Neural cell (in vitro differentiated cells): ENCODE measurements around the gene SUV39H1. TPM values are rescaled to one million over a fixed set of nuclear protein-coding genes. Genes with fewer than 3 reads are reported as not detected.

ENCODE experiments used
- H2AFZ ChIP-seq: fragments of 200-600, 300-800 bp; sonication (generic), shearing (Covaris generic); 2 replicates; pipeline ENCODE4 v1.6.0; 2014; ENCODE audit warnings: low read depth, mild to moderate bottlenecking, antibody characterized with exemption, low read length, moderate library complexity
- H3F3A ChIP-seq: fragments of 200-600 bp; shearing (Covaris generic); 2 replicates; pipeline ENCODE4 v1.6.1; 2016; ENCODE audit warnings: mild to moderate bottlenecking, moderate library complexity, mixed read lengths, antibody characterized with exemption, low read length; ENCODE audit not compliant: insufficient read depth, poor library complexity, severe bottlenecking
- H3K27ac ChIP-seq: fragments of 200-600, 300-800 bp; sonication (generic), shearing (Covaris generic); 2 replicates; pipeline ENCODE4 v1.5.1; 2014; ENCODE audit warnings: mild to moderate bottlenecking, low read length, moderate library complexity
- H3K27me3 ChIP-seq: fragments of 300-800, 200-600 bp; sonication (generic), shearing (Covaris generic); 2 replicates; pipeline ENCODE4 v1.6.0; 2014; ENCODE audit warnings: mild to moderate bottlenecking, low read depth, low read length, moderate library complexity; ENCODE audit not compliant: insufficient read depth
- H3K36me3 ChIP-seq: fragments of 300-800, 200-600 bp; sonication (generic), shearing (Covaris generic); 2 replicates; pipeline ENCODE4 v1.5.1; 2014; ENCODE audit warnings: mild to moderate bottlenecking, antibody characterized with exemption, low read length, moderate library complexity; ENCODE audit not compliant: insufficient read depth
- H3K4me2 ChIP-seq: fragments of 300-800, 200-600 bp; sonication (generic), shearing (Covaris generic); 2 replicates; pipeline ENCODE4 v1.6.0; 2014; ENCODE audit warnings: mild to moderate bottlenecking, low read length
- H3K4me3 ChIP-seq: fragments of 300-800, 200-600 bp; sonication (generic), shearing (Covaris generic); 2 replicates; pipeline ENCODE4 v1.5.1; 2014; ENCODE audit warnings: mild to moderate bottlenecking, low read length, moderate library complexity
- H3K79me2 ChIP-seq: fragments of 200-600 bp; shearing (Covaris generic); replicated peaks from 2 replicates; pipeline ENCODE4 v1.6.0; 2014; ENCODE audit warnings: mild to moderate bottlenecking, low read length, moderate library complexity; ENCODE audit not compliant: insufficient read depth
- H3K9ac ChIP-seq: fragments of 300-800, 200-600 bp; sonication (generic), shearing (Covaris generic); 2 replicates; pipeline ENCODE4 v1.6.1; 2016; ENCODE audit warnings: mild to moderate bottlenecking, low read length, mixed read lengths
- H3K9me2 ChIP-seq: fragments of 200-600 bp; shearing (Covaris generic); 2 replicates; pipeline ENCODE4 v1.6.1; 2016; ENCODE audit warnings: mild to moderate bottlenecking, low read length, mixed read lengths; ENCODE audit not compliant: insufficient read depth
- H3K9me3 ChIP-seq: fragments of 200-600, 300-800 bp; sonication (generic), shearing (Covaris generic); 2 replicates; pipeline ENCODE4 v1.6.1; 2016; ENCODE audit warnings: mild to moderate bottlenecking, mixed run types, low read length, moderate library complexity, mixed read lengths
- H4K20me1 ChIP-seq: fragments of 200-600 bp; shearing (Covaris generic); 2 replicates; pipeline ENCODE4 v1.6.1; 2016; ENCODE audit warnings: mild to moderate bottlenecking, mixed run types; ENCODE audit not compliant: insufficient read depth
- CTCF ChIP-seq: fragments of 450-650 bp; IDR thresholded peaks from 2 replicates; pipeline ENCODE4 v1.5.1; 2014; ENCODE audit warnings: antibody characterized with exemption, mild to moderate bottlenecking, moderate library complexity; ENCODE audit not compliant: poor library complexity, severe bottlenecking
- EP300 ChIP-seq: fragments of 450-650 bp; conservative IDR thresholded peaks from 2 replicates; pipeline ENCODE4 v1.6.1; 2014; ENCODE audit warnings: antibody characterized with exemption, mild to moderate bottlenecking, moderate library complexity; ENCODE audit not compliant: poor library complexity, severe bottlenecking
- EZH2 ChIP-seq: fragments of 200-600, 300-800 bp; shearing (Covaris generic), sonication (generic); IDR thresholded peaks from 2 replicates; pipeline ENCODE4 v1.6.1; 2014; ENCODE audit warnings: antibody characterized with exemption, low read length, borderline replicate concordance, mild to moderate bottlenecking; ENCODE audit not compliant: insufficient read depth, poor library complexity, severe bottlenecking
- MXI1 ChIP-seq: fragments of 450-650 bp; conservative IDR thresholded peaks from 2 replicates; pipeline ENCODE4 v1.6.1; 2014; ENCODE audit warnings: antibody characterized with exemption, mild to moderate bottlenecking; ENCODE audit not compliant: poor library complexity, severe bottlenecking
- POLR2AphosphoS5 ChIP-seq: IDR thresholded peaks from 2 replicates; pipeline ENCODE4 v1.6.1; 2012
- RAD21 ChIP-seq: fragments of 450-650 bp; conservative IDR thresholded peaks from 2 replicates; pipeline ENCODE4 v1.6.1; 2014; ENCODE audit warnings: antibody characterized with exemption, mild to moderate bottlenecking, moderate library complexity
- REST ChIP-seq: IDR thresholded peaks from 2 replicates; pipeline ENCODE4 v1.6.1; 2012; ENCODE audit warnings: borderline replicate concordance
- SMC3 ChIP-seq: fragments of 450-650 bp; conservative IDR thresholded peaks from 2 replicates; pipeline ENCODE4 v1.6.1; 2014; ENCODE audit warnings: antibody characterized with exemption, mild to moderate bottlenecking, moderate library complexity; ENCODE audit not compliant: poor library complexity
- TAF1 ChIP-seq: IDR thresholded peaks from 2 replicates; pipeline ENCODE4 v1.6.1; 2012; ENCODE audit warnings: low read depth
- polyA plus RNA-seq: library from polyadenylated mRNA; depleted of rRNA; stranded (reverse); fragments of >200 nt; gene quantifications from 2 replicates; pipeline ENCODE4 v1.2.3, GENCODE V29; 2014

SUV39H1 gene
- polyA plus RNA-seq, 1 donor from 2014 or later: 3.2 TPM

DNA sequence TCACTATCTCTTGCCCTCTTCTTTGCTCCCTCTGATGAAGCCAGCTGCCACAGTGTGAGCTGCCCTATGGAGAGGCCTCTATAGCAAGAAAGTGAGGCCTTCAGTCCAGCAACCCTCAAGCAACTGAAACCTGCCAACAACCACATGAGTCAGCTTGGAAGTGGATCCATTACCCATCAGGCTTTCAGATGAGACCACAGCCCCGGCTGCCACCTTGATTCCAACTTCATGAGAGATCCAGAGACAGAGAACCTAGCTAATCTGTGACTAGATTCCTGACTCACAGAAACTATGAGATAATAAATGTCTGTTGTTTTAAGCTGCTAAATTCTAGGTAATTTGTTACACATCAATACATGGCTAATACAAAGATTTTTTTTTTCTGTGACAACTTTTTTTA lies 33.3 kb upstream of the SUV39H1 start:
- Histone ChIP-seq H4K20me1 (no peaks in the 10 kb centered on the region), H3K27ac (no peak overlapping the region), H3K9me2 (no peaks in the 10 kb centered on the region), H2AFZ (no peak overlapping the region), H3K27me3 (no peaks in the 10 kb centered on the region), H3F3A (no peaks in the 10 kb centered on the region), H3K9me3 (no peaks in the 10 kb centered on the region), H3K4me3 (no peak overlapping the region), H3K79me2 (no peaks in the 10 kb centered on the region), H3K9ac (no peak overlapping the region), H3K4me2 (no peak overlapping the region), H3K36me3 (no peaks in the 10 kb centered on the region)
- TF ChIP-seq EZH2 (no peak), CTCF (no peak), MXI1 (no peak), REST (no peak), SMC3 (no peak), POLR2AphosphoS5 (no peak), RAD21 (no peak), TAF1 (no peak), EP300 (no peak)

DNA sequence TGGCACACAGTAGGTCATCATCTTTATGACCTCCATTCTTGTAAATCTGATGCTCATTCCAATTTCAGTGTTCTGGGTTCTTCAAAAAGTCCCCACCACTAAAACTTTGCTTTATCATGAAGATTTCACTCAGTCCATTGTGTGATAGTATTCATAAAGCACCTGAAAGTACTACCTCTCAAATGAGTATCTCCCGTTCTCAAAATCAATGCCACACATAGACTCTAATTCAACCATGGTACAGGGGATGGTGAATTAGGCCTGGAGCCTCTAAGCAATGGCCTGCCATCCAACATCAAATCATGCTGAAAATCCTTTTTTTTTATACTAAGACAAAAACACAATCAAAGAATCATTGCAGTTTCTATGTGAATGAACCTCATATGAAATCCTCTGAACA lies 32.4 kb upstream of the SUV39H1 start:
- TF ChIP-seq POLR2AphosphoS5 (no peak), REST (no peak), EP300 (no peak), CTCF (no peak), TAF1 (no peak), EZH2 (no peak), MXI1 (no peak), SMC3 (no peak), RAD21 (no peak)
- Histone ChIP-seq H4K20me1 (no peaks in the 10 kb centered on the region), H3K79me2 (no peaks in the 10 kb centered on the region), H2AFZ (no peak overlapping the region), H3K9ac (no peak overlapping the region), H3K27ac (no peak overlapping the region), H3K36me3 (no peaks in the 10 kb centered on the region), H3K27me3 (no peaks in the 10 kb centered on the region), H3K9me3 (no peaks in the 10 kb centered on the region), H3K4me2 (no peak overlapping the region), H3K9me2 (no peaks in the 10 kb centered on the region), H3K4me3 (no peak overlapping the region), H3F3A (no peaks in the 10 kb centered on the region)
